ENCODE results near the gene GOLGA8B. TPM values are rescaled to one million over a fixed set of nuclear protein-coding genes. Genes with fewer than 3 reads are reported as not detected.

Gene GOLGA8B
- total RNA-seq, 1 experiment from 2014 or later = 42.1 TPM

DNA sequence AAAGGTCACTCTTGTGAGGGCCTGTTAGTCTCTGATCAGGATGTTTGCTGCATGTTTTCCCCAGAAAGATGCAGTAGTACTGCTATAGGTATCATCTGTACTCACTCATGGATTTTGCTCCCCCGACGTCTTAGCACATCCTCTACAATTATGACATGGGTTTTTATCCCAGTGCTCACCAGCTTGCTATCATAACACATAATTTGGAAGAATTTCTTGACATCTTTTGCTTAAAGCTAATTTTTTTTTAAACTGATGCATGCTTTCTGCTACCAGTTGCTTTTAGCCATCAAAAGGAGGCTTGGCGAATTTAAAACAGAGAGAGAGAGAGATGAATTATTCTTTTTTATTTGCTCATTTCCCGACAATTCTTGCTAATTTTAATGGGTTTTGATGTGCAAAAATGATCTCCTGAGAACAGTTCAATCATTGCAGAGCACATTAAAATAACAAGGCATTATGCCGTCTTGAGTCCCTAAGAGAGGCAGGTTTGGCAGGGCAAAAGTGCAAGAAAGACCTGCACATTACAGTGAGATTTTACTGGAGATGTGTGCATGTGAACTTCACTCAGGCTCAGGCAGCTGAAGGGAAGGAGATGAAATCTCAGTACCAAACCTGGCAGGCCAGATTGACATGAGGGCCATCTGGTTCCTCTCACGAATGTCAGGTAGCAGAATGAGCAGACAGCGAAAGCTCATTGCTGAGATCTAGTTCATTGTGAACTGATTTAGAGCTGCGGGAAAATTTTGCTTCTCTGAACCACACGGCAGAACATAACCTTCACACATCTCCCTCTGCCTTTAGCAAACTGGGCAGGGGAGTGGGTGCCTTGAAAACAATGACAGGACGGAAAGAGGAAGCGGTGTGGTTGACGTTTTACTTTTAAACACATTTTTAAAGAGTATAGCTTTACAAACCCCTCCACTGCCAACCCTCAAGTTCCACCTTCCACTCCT lies 25.9 kb upstream of the GOLGA8B start:
- H3K79me1 ChIP-seq (ENCODE audit: insufficient read depth, low read depth, low read length, poor library complexity, severe bottlenecking) = no peaks in the 10 kb centered on the region
- no CpG with 5 or more reads among the region's 12 CpGs for WGBS (ENCODE audit: extremely low coverage, insufficient read length, low lambda C conversion rate)
- H4K91ac ChIP-seq (ENCODE audit: insufficient read length, low read depth, low read length) = no peak overlapping the region
- no peak overlapping the region for H4K8ac ChIP-seq (replicated peaks; ENCODE audit: insufficient read length, low read depth, low read length)
- no peak overlapping the region for H2BK120ac ChIP-seq (ENCODE audit: low read depth, low read length, poor library complexity, severe bottlenecking)
- no peak overlapping the region for H3K9ac ChIP-seq (ENCODE audit: extremely low read depth, insufficient read length, low read length)
- H3K14ac ChIP-seq (ENCODE audit: insufficient read depth, low read length) = no peak overlapping the region
- no peak overlapping the region for H3T11ph ChIP-seq (ENCODE audit: low read length)
- H2BK20ac ChIP-seq (ENCODE audit: low read depth, low read length, poor library complexity, severe bottlenecking) = no peak overlapping the region
- H3K27me3 Mint-ChIP-seq (ENCODE audit: low read depth) = no peaks in the 10 kb centered on the region
- no peak for DNase-seq
- no peak overlapping the region for H3K56ac ChIP-seq (ENCODE audit: insufficient read length, low read depth, low read length)
- no peaks in the 10 kb centered on the region for H3K9me3 Mint-ChIP-seq
- no peak overlapping the region for H2AFZ ChIP-seq (ENCODE audit: low read length)
- H3K4ac ChIP-seq (ENCODE audit: low read depth, low read length) = no peak overlapping the region
- no peak overlapping the region for H3K18ac ChIP-seq (ENCODE audit: insufficient read length, low read depth, low read length)
- H3K23ac ChIP-seq (ENCODE audit: insufficient read length, low read depth, low read length) = no peak overlapping the region
- no peak overlapping the region for H3K27ac ChIP-seq (ENCODE audit: insufficient read length, low read depth, low read length)
- H3K4me1 Mint-ChIP-seq = peaks cover 4% of the 10 kb centered on the region in 2 experiments; a peak in 1 of 4 replicates
- no peaks in the 10 kb centered on the region for H3K4me1 ChIP-seq (ENCODE audit: insufficient read depth, low read length)
- TF ChIP-seq, protein P1, sequence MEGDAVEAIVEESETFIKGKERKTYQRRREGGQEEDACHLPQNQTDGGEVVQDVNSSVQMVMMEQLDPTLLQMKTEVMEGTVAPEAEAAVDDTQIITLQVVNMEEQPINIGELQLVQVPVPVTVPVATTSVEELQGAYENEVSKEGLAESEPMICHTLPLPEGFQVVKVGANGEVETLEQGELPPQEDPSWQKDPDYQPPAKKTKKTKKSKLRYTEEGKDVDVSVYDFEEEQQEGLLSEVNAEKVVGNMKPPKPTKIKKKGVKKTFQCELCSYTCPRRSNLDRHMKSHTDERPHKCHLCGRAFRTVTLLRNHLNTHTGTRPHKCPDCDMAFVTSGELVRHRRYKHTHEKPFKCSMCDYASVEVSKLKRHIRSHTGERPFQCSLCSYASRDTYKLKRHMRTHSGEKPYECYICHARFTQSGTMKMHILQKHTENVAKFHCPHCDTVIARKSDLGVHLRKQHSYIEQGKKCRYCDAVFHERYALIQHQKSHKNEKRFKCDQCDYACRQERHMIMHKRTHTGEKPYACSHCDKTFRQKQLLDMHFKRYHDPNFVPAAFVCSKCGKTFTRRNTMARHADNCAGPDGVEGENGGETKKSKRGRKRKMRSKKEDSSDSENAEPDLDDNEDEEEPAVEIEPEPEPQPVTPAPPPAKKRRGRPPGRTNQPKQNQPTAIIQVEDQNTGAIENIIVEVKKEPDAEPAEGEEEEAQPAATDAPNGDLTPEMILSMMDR (conservative IDR thresholded peaks at IDR 0.05) = no peak
- no peak overlapping the region for H2BK15ac ChIP-seq (ENCODE audit: low read depth, low read length)
- no peak overlapping the region for H3K4me3 Mint-ChIP-seq
- no peak overlapping the region for H3K4me2 ChIP-seq (ENCODE audit: insufficient read depth, insufficient read length, low read length)
- peak overlapping the region in 2 of 3 experiments; percentile 59 to 64; a peak in 2 of 7 replicates for H3K27ac Mint-ChIP-seq
- H2AK5ac ChIP-seq (ENCODE audit: insufficient read length, low read length) = no peak overlapping the region
- no peak overlapping the region for H2BK12ac ChIP-seq (ENCODE audit: insufficient read length, low read depth, low read length)
- no peaks in the 10 kb centered on the region for H3K79me2 ChIP-seq (ENCODE audit: insufficient read depth, low read length)
- no peaks in the 10 kb centered on the region for H3K36me3 Mint-ChIP-seq (ENCODE audit: insufficient read depth in 1 of 3, low read depth in 3 of 3)
- no peaks in the 10 kb centered on the region for H3K9me3 ChIP-seq (ENCODE audit: control insufficient read depth, low read depth, low read length)
- no peaks in the 10 kb centered on the region for H4K20me1 ChIP-seq (ENCODE audit: control insufficient read depth, insufficient read depth, insufficient read length)
- H3K27me3 ChIP-seq (ENCODE audit: insufficient read depth, low read length) = no peaks in the 10 kb centered on the region
- no peak overlapping the region for H2BK5ac ChIP-seq (ENCODE audit: insufficient read length, low read length)
- H3K23me2 ChIP-seq (ENCODE audit: insufficient read length, low read depth, low read length, poor library complexity, severe bottlenecking) = no peaks in the 10 kb centered on the region
- no peak overlapping the region for H4K5ac ChIP-seq (ENCODE audit: insufficient read length, low read depth, low read length)
